Transverse colon (tissue), 4 donors: ENCODE data around the gene HRG. TPM values are rescaled to one million over a fixed set of nuclear protein-coding genes. Genes with fewer than 3 reads are reported as not detected.

Experiments
- DNase-seq: peaks from one replicate; pipeline ENCODE4 v3.0.0-alpha.2; 2019
- H3K27ac ChIP-seq, 4 donors: fragments of 200-600 bp; sonication (generic); 2 replicates each; pipeline ENCODE4 v1.5.1; 2016 to 2018; ENCODE audit warnings: inconsistent platforms in 4 of 4
- H3K27me3 ChIP-seq: fragments of 200-600 bp; sonication (generic); 2 replicates; pipeline ENCODE4 v1.5.1; 2017; ENCODE audit warnings: inconsistent platforms
- H3K36me3 ChIP-seq, 4 donors: fragments of 200-600 bp; sonication (generic); 2 replicates each; pipeline ENCODE4 v1.5.1; 2017 to 2019; ENCODE audit warnings: inconsistent platforms in 4 of 4
- H3K4me1 ChIP-seq, 4 donors: fragments of 200-600 bp; sonication (generic); 2 replicates each; pipeline ENCODE4 v1.5.1; 2017 to 2020; ENCODE audit warnings: inconsistent platforms in 4 of 4
- H3K4me3 ChIP-seq, 4 donors: fragments of 200-600 bp; sonication (generic); 1 replicate in 1 of 4; 2 replicates in 3 of 4; pipeline versions ENCODE4 v1.5.1 to v1.6.1; 2017 to 2019; ENCODE audit warnings: inconsistent platforms in 4 of 4
- H3K9me3 ChIP-seq, 2 donors: fragments of 200-600 bp; sonication (generic); 2 replicates each; pipeline ENCODE4 v1.5.1; 2017 to 2019; ENCODE audit warnings: inconsistent platforms in 2 of 2
- EP300 ChIP-seq: sonication (generic); formaldehyde crosslinking; IDR thresholded peaks from one replicate; pipeline ENCODE4 v1.6.1; 2017; ENCODE audit warnings: antibody characterized with exemption, low read depth
- POLR2A ChIP-seq: fragments of 450-650 bp; IDR thresholded peaks from one replicate; pipeline ENCODE4 v1.6.1; 2016; ENCODE audit warnings: antibody characterized with exemption, mild to moderate bottlenecking, moderate library complexity
- POLR2AphosphoS5 ChIP-seq, 3 donors: sonication (generic); formaldehyde crosslinking; IDR thresholded peaks; one replicate each; pipeline ENCODE4 v1.6.1; 2016; ENCODE audit warnings: antibody characterized with exemption in 3 of 3
- WGBS, 2 donors: methylation state at CpG; one replicate each; pipeline ENCODE4 v1.1.5; 2018; ENCODE audit warnings: low coverage in 1 of 2; 5-methylcytosine and 5-hydroxymethylcytosine counted together
- in situ Hi-C, 4 donors: fragments of 200-750 bp; cut with MboI; loops; one replicate each; pipeline versions ENCODE4 v1.15.0 to v1.15.1; 2017; ENCODE audit warnings: low sequenced_read_pairs in 3 of 4, low pct_ligation_motif_present in 1 of 4, low pct_unique_long_range_greater_than_20kb in 1 of 4
- intact Hi-C: fragments of 100-400 bp; cut with DNase I; formaldehyde crosslinking; loops from one replicate; pipeline ENCODE4 v1.15.1; 2023; ENCODE audit warnings: low total_unique reads
- total RNA-seq, 4 donors: library from RNA; depleted of rRNA; stranded (reverse); fragments of >200 nt; gene quantifications; one replicate each; pipeline ENCODE4 v1.1.0, GENCODE V29; 2016
- TF ChIP-seq, protein P1 (sequence below), 5 experiments: fragments of 200-600 bp in 3 of 5; fragments of 450-650 bp in 2 of 5; sonication (generic) in 3 of 5; IDR thresholded peaks; 1 replicate in 2 of 5; 2 replicates in 3 of 5; pipeline ENCODE4 v1.5.1; 2016 to 2017; ENCODE audit warnings: antibody characterized with exemption in 5 of 5, inconsistent platforms in 3 of 5, mild to moderate bottlenecking in 2 of 5, moderate library complexity in 1 of 5

HRG gene
- total RNA-seq, 4 donors from 2014 or later, result not detected

DNA sequence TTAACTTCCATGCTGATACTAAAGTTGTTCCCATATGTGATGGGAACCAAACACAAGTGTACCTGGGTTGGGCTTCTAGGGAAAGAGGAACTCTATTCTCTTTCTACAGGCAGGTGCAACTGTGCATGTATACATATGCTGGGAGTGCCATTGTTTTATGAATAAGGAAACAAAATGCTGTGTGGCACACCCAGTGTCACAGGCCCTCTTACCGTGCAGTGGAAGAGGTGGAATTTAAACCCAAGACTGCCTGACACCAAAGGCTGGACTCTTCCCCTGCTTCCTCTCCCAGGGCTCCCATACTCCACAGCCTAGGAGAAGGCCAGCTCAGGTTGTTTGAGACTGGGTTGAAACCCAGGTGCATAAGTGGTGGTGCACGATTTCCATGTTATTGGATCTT, 27.6 kb upstream of the HRG start:
- intact Hi-C loops (no loop called here), in situ Hi-C loops (no loop called here)
- TF ChIP-seq EP300 (no peak), POLR2A (no peak), POLR2AphosphoS5 (IDR thresholded peaks at IDR 0.05) (no peak)
- TF ChIP-seq, protein P1, sequence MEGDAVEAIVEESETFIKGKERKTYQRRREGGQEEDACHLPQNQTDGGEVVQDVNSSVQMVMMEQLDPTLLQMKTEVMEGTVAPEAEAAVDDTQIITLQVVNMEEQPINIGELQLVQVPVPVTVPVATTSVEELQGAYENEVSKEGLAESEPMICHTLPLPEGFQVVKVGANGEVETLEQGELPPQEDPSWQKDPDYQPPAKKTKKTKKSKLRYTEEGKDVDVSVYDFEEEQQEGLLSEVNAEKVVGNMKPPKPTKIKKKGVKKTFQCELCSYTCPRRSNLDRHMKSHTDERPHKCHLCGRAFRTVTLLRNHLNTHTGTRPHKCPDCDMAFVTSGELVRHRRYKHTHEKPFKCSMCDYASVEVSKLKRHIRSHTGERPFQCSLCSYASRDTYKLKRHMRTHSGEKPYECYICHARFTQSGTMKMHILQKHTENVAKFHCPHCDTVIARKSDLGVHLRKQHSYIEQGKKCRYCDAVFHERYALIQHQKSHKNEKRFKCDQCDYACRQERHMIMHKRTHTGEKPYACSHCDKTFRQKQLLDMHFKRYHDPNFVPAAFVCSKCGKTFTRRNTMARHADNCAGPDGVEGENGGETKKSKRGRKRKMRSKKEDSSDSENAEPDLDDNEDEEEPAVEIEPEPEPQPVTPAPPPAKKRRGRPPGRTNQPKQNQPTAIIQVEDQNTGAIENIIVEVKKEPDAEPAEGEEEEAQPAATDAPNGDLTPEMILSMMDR (IDR thresholded peaks at IDR 0.05), result no peak
- Histone ChIP-seq H3K9me3 (no peaks in the 10 kb centered on the region), H3K36me3 (no peaks in the 10 kb centered on the region), H3K4me1 (peaks cover 0 to 11% (median 1%) of the 10 kb centered on the region in 4 donors), H3K4me3 (no peak overlapping the region), H3K27ac (peak overlapping the region in 3 of 4 donors; percentile 28 to 37 (median 35)), H3K27me3 (no peaks in the 10 kb centered on the region)
- WGBS, 2 donors, result 56% methylated on average over 2 of the region's 2 CpGs; no CpG with 5 or more reads in 1 of the 2 donors
- DNase-seq, result peak; percentile 55

DNA sequence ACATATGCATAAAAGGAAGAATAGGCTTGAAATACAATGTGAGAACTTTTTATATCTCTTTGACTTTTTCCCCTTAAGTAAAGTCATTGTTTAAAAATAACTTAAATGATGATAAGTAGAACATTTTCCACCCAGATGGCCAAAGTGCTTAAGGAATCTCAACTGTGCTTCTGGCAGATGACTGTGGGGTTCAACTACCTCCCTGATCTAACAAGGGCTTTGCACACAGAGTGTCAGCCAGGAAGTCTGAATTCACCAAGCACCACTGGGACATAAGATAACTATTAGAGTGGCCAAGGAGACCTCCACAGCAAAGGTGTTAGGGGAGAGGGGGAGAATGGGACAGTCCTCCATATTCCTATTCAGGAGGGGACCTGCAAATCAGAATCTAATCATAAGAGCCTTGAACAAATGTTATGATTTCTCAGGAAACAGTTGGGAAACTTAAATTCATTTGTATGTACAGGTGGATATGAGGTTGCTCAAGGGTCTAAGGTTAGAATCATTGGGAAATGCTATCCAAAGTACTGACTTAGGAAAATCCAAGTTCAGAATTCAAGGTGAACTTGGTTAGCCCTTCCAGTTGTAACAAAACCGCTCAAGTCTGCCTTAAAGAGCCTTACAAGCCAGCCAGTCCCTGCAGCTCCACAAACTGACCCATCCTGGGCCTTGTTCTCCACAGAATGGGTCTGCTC, 25.9 kb upstream of the HRG start, which contains the start of gene FETUB:
FETUB (plus strand) TSS at position 622 of the 695 bp plus-strand sequence; CDS start at position 684, 62 bp downstream.
- Histone ChIP-seq H3K4me3 (no peak within 1 kb of the TSS), H3K27me3 (no peaks in the 10 kb centered on the region), H3K4me1 (peaks cover 0 to 11% (median 1%) of the 10 kb centered on the region in 4 donors), H3K36me3 (no peaks in the 10 kb centered on the region), H3K27ac (no peak within 1 kb of the TSS), H3K9me3 (no peaks in the 10 kb centered on the region)
- no peak for DNase-seq
- intact Hi-C loops (no loop called here), in situ Hi-C loops (no loop called here)
- TF ChIP-seq POLR2AphosphoS5 (IDR thresholded peaks at IDR 0.05) (no peak), POLR2A (no peak), EP300 (no peak)
- TF ChIP-seq, protein P1 (IDR thresholded peaks at IDR 0.05), result no peak
- WGBS, 2 donors, result 87% methylated on average over 1 of the region's 1 CpG; no CpG with 5 or more reads in 1 of the 2 donors

DNA sequence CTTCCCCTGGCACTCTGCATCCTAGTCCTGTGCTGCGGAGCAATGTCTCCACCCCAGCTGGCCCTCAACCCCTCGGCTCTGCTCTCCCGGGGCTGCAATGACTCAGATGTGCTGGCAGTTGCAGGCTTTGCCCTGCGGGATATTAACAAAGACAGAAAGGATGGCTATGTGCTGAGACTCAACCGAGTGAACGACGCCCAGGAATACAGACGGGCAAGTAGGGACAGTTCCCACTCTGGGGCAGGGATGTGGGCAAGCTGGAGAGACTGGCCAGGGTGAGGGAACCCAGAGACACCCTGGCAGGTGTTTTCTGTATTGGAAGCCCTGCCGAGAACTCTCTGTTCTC, 25.4 kb upstream of the HRG start:
- Histone ChIP-seq H3K4me1 (peaks cover 0 to 11% (median 1%) of the 10 kb centered on the region in 4 donors), H3K27me3 (no peaks in the 10 kb centered on the region), H3K36me3 (no peaks in the 10 kb centered on the region), H3K4me3 (no peak overlapping the region), H3K27ac (no peak overlapping the region), H3K9me3 (no peaks in the 10 kb centered on the region)
- TF ChIP-seq POLR2A, result no peak
- TF ChIP-seq POLR2AphosphoS5 (IDR thresholded peaks at IDR 0.05), result no peak
- TF ChIP-seq, protein P1 (IDR thresholded peaks at IDR 0.05), result no peak
- TF ChIP-seq EP300, result no peak
- no peak for DNase-seq
- intact Hi-C loops, result no loop called here
- 71% methylated on average over 9 of the region's 9 CpGs; no CpG with 5 or more reads in 1 of the 2 donors for WGBS, 2 donors
- in situ Hi-C loops, result no loop called here

DNA sequence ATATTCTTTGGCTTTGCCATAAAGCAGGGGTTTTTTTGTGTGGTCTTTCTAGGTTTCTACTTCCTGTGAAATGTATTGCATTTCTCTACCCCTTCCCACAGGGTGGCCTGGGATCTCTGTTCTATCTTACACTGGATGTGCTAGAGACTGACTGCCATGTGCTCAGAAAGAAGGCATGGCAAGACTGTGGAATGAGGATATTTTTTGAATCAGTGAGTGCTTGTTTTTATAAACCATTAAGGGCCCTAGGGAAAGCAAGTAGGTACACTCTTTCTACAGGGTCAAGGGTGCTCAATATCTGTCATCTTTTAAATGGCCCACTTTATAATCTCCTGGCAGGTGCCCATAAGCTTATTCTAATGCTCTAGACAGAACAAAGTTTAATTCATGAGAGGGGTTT, 24.9 kb upstream of the HRG start:
- Histone ChIP-seq H3K36me3 (no peaks in the 10 kb centered on the region), H3K4me1 (peaks cover 0 to 11% (median 1%) of the 10 kb centered on the region in 4 donors), H3K4me3 (no peak overlapping the region), H3K27ac (no peak overlapping the region), H3K27me3 (no peaks in the 10 kb centered on the region), H3K9me3 (no peaks in the 10 kb centered on the region)
- TF ChIP-seq, protein P1 (IDR thresholded peaks at IDR 0.05), result no peak
- no peak for TF ChIP-seq EP300
- no peak for TF ChIP-seq POLR2AphosphoS5 (IDR thresholded peaks at IDR 0.05)
- no peak for TF ChIP-seq POLR2A
- intact Hi-C loops (no loop called here), in situ Hi-C loops (no loop called here)
- DNase-seq, result no peak
